Measurements from ENCODE around the gene FRY.
A peak's percentile ranks its signal among the peaks of the same experiment; 100 is the strongest.

DNA sequence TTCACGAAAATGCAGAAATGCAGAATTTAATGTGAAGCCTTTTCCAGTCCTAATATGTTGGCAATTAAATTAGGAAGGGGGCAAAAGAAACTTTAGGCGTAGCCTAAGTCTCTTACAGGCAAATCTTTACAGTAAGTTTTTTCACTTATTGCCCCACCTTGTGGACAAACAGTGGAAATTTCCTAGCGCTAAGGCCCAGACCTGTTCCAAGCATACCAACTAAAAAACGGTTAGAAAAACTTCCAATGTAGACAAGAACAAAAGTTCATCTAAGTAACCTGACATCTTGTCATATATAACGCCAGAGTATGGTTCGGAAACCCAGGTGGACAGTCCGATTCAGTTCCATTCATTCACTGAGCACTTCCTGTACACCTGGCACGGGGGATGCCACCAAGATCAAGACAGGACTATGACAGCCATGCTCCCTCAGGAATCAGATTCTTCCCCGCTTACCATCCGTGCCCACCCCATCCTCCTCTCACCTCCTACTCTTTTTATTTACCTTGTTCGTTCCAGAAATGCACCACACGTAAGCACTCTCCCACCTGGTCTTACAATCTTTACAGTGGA, 278.6 kb downstream of the FRY start:
- TF ChIP-seq, protein P1, sequence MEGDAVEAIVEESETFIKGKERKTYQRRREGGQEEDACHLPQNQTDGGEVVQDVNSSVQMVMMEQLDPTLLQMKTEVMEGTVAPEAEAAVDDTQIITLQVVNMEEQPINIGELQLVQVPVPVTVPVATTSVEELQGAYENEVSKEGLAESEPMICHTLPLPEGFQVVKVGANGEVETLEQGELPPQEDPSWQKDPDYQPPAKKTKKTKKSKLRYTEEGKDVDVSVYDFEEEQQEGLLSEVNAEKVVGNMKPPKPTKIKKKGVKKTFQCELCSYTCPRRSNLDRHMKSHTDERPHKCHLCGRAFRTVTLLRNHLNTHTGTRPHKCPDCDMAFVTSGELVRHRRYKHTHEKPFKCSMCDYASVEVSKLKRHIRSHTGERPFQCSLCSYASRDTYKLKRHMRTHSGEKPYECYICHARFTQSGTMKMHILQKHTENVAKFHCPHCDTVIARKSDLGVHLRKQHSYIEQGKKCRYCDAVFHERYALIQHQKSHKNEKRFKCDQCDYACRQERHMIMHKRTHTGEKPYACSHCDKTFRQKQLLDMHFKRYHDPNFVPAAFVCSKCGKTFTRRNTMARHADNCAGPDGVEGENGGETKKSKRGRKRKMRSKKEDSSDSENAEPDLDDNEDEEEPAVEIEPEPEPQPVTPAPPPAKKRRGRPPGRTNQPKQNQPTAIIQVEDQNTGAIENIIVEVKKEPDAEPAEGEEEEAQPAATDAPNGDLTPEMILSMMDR (IDR thresholded peaks at IDR 0.05) = peak; percentile 74 to 84 (median 76)
- TF ChIP-seq POLR2A (IDR thresholded peaks at IDR 0.05) = no peak

All from uterus (tissue), 2 donors.